DOHH2 (cell line): ENCODE data around the gene TYRO3.

Experiments used
- H3F3A ChIP-seq: fragments of 200-600 bp; sonication (generic), shearing (Covaris generic); 2 replicates; pipeline ENCODE4 v1.6.0; 2016; ENCODE audit warnings: antibody characterized with exemption, mild to moderate bottlenecking; ENCODE audit not compliant: control insufficient read depth, insufficient read depth
- H3K27ac ChIP-seq: fragments of 200-600 bp; sonication (generic); 2 replicates; pipeline ENCODE4 v1.5.1; 2014; ENCODE audit warnings: low read depth, mild to moderate bottlenecking, low read length, moderate library complexity
- H3K27me3 ChIP-seq: fragments of 200-600 bp; sonication (generic); 2 replicates; pipeline ENCODE4 v1.6.1; 2014; ENCODE audit warnings: mild to moderate bottlenecking, low read length, mixed read lengths; ENCODE audit not compliant: control insufficient read depth
- H3K36me3 ChIP-seq: fragments of 200-600 bp; sonication (generic); 2 replicates; pipeline ENCODE4 v1.6.1; 2014; ENCODE audit warnings: mild to moderate bottlenecking, low read length, moderate library complexity, mixed read lengths; ENCODE audit not compliant: control insufficient read depth
- H3K4me1 ChIP-seq: fragments of 200-600 bp; sonication (generic); 2 replicates; pipeline ENCODE4 v1.6.1; 2014; ENCODE audit warnings: mild to moderate bottlenecking, low read length, mixed read lengths; ENCODE audit not compliant: control insufficient read depth
- H3K4me2 ChIP-seq: fragments of 200-600 bp; sonication (generic); 2 replicates; pipeline ENCODE4 v1.6.0; 2014; ENCODE audit warnings: mild to moderate bottlenecking, low read length, moderate library complexity
- H3K4me3 ChIP-seq: fragments of 200-600 bp; sonication (generic); 2 replicates; pipeline ENCODE4 v1.5.1; 2014; ENCODE audit warnings: mild to moderate bottlenecking, low read length, mixed read lengths
- H3K79me2 ChIP-seq: fragments of 200-600 bp; sonication (generic); 2 replicates; pipeline ENCODE4 v1.6.1; 2014; ENCODE audit warnings: mild to moderate bottlenecking, low read length, mixed read lengths; ENCODE audit not compliant: control insufficient read depth
- H3K9me2 ChIP-seq: fragments of 200-600 bp; sonication (generic); replicated peaks from 2 replicates; pipeline ENCODE4 v1.6.1; 2014; ENCODE audit warnings: mild to moderate bottlenecking, low read length, mixed read lengths; ENCODE audit not compliant: control insufficient read depth
- H3K9me3 ChIP-seq: fragments of 200-600 bp; sonication (generic); 2 replicates; pipeline ENCODE4 v1.6.1; 2014; ENCODE audit warnings: antibody characterized with exemption, low read length, mixed read lengths; ENCODE audit not compliant: control insufficient read depth, insufficient read depth
- H4K20me1 ChIP-seq: fragments of 200-600 bp; sonication (generic); 2 replicates; pipeline ENCODE4 v1.6.0; 2014; ENCODE audit warnings: low read depth, mild to moderate bottlenecking, antibody characterized with exemption, low read length, moderate library complexity; ENCODE audit not compliant: control insufficient read depth, insufficient read depth
- CTCF ChIP-seq: fragments of 200-600 bp; sonication (generic); IDR thresholded peaks from one replicate; pipeline ENCODE4 v1.5.1; 2014; ENCODE audit warnings: antibody characterized with exemption, mild to moderate bottlenecking, low read depth, low read length; ENCODE audit not compliant: poor library complexity, severe bottlenecking
- EZH2phosphoT487 ChIP-seq: fragments of 200-600 bp; sonication (generic); IDR thresholded peaks from 2 replicates; pipeline ENCODE4 v1.6.1; 2017; ENCODE audit warnings: borderline replicate concordance, mild to moderate bottlenecking, antibody characterized with exemption, low read length, moderate library complexity, mixed read lengths

The TYRO3 gene

DNA sequence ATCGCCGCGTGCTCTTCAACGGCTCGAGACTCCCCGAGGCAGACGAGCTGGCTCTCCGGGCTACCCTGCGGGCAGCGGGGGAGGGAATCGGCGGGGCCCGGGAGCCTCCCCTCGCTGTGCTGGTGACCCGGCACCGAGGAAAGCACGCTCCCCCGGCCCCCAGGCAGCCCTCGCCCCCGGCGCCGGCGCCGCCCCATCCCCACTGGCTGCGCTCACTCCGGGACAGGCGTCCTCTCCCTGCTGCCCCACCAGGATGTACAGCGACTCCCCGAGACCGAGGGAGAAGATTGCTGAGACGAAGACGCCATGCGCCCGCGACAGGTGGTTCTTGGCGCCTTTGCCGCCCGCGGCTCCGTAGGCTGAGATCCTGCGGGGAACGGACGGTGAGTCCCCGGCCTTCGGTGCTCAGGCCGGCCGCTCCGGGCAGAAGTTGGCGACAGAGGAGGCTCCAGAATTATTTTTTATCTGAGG, 47.1 kb upstream of the TYRO3 start:
- no peaks in the 10 kb centered on the region for H3F3A ChIP-seq
- H4K20me1 ChIP-seq = peaks cover 3% of the 10 kb centered on the region; the same call in 1 of the 2 replicates
- H3K36me3 ChIP-seq = no peaks in the 10 kb centered on the region
- H3K4me1 ChIP-seq = peaks cover 16% of the 10 kb centered on the region
- no peaks in the 10 kb centered on the region for H3K9me2 ChIP-seq
- TF ChIP-seq EZH2phosphoT487 (no peak), CTCF (no peak)
- H3K4me3 ChIP-seq = no peak overlapping the region
- H3K27me3 ChIP-seq = peaks cover 28% of the 10 kb centered on the region
- H3K9me3 ChIP-seq = no peaks in the 10 kb centered on the region
- H3K4me2 ChIP-seq = peak overlapping the region; percentile 32; the same call in 1 of the 2 replicates
- no peak overlapping the region for H3K27ac ChIP-seq
- H3K79me2 ChIP-seq = no peaks in the 10 kb centered on the region

- H3K4me2 ChIP-seq = peak overlapping the region; percentile 32
- no peak overlapping the region for H3K27ac ChIP-seq
- TF ChIP-seq EZH2phosphoT487 (peak; percentile 65; the same call in 1 of the 2 replicates), CTCF (no peak)
- no peaks in the 10 kb centered on the region for H3K79me2 ChIP-seq
- peaks cover 16% of the 10 kb centered on the region for H3K4me1 ChIP-seq
- peaks cover 2% of the 10 kb centered on the region; the same call in 1 of the 2 replicates for H3K36me3 ChIP-seq
- no peak overlapping the region for H3K4me3 ChIP-seq
- peaks cover 3% of the 10 kb centered on the region; the same call in 1 of the 2 replicates for H4K20me1 ChIP-seq
- H3K9me2 ChIP-seq = no peaks in the 10 kb centered on the region
- H3F3A ChIP-seq = no peaks in the 10 kb centered on the region
- no peaks in the 10 kb centered on the region for H3K9me3 ChIP-seq
- peaks cover 28% of the 10 kb centered on the region for H3K27me3 ChIP-seq
These were observed 46.5 kb upstream of the TYRO3 start for GRCh38 chr15:41512512-41512939.

- no peak overlapping the region for H3K27ac ChIP-seq
- H3K79me2 ChIP-seq = no peaks in the 10 kb centered on the region
- H3K27me3 ChIP-seq = peaks cover 26% of the 10 kb centered on the region
- TF ChIP-seq CTCF (no peak), EZH2phosphoT487 (no peak)
- no peaks in the 10 kb centered on the region for H3K9me3 ChIP-seq
- H3K9me2 ChIP-seq = no peaks in the 10 kb centered on the region
- H3K36me3 ChIP-seq = peaks cover 7% of the 10 kb centered on the region; the same call in 1 of the 2 replicates
- peaks cover 16% of the 10 kb centered on the region for H3K4me1 ChIP-seq
- H4K20me1 ChIP-seq = peaks cover 3% of the 10 kb centered on the region; the same call in 1 of the 2 replicates
- H3K4me3 ChIP-seq = no peak overlapping the region
- peak overlapping the region; percentile 32 for H3K4me2 ChIP-seq
- H3F3A ChIP-seq = no peaks in the 10 kb centered on the region
These were observed 46.0 kb upstream of the TYRO3 start for GRCh38 chr15:41512940-41513505.
